Activated CD4-positive, alpha-beta T cell treated with anti-CD3 and anti-CD28 coated beads for 24 hours (primary cell): ENCODE measurements around the gene ANKFY1.

ENCODE experiments used
- DNase-seq, 2 donors: peaks; one replicate each; pipeline ENCODE4 v3.0.0-alpha.2; 2020; ENCODE audit warnings: low read depth in 2 of 2

ANKFY1 gene, protein sequence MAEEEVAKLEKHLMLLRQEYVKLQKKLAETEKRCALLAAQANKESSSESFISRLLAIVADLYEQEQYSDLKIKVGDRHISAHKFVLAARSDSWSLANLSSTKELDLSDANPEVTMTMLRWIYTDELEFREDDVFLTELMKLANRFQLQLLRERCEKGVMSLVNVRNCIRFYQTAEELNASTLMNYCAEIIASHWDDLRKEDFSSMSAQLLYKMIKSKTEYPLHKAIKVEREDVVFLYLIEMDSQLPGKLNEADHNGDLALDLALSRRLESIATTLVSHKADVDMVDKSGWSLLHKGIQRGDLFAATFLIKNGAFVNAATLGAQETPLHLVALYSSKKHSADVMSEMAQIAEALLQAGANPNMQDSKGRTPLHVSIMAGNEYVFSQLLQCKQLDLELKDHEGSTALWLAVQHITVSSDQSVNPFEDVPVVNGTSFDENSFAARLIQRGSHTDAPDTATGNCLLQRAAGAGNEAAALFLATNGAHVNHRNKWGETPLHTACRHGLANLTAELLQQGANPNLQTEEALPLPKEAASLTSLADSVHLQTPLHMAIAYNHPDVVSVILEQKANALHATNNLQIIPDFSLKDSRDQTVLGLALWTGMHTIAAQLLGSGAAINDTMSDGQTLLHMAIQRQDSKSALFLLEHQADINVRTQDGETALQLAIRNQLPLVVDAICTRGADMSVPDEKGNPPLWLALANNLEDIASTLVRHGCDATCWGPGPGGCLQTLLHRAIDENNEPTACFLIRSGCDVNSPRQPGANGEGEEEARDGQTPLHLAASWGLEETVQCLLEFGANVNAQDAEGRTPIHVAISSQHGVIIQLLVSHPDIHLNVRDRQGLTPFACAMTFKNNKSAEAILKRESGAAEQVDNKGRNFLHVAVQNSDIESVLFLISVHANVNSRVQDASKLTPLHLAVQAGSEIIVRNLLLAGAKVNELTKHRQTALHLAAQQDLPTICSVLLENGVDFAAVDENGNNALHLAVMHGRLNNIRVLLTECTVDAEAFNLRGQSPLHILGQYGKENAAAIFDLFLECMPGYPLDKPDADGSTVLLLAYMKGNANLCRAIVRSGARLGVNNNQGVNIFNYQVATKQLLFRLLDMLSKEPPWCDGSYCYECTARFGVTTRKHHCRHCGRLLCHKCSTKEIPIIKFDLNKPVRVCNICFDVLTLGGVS

DNA sequence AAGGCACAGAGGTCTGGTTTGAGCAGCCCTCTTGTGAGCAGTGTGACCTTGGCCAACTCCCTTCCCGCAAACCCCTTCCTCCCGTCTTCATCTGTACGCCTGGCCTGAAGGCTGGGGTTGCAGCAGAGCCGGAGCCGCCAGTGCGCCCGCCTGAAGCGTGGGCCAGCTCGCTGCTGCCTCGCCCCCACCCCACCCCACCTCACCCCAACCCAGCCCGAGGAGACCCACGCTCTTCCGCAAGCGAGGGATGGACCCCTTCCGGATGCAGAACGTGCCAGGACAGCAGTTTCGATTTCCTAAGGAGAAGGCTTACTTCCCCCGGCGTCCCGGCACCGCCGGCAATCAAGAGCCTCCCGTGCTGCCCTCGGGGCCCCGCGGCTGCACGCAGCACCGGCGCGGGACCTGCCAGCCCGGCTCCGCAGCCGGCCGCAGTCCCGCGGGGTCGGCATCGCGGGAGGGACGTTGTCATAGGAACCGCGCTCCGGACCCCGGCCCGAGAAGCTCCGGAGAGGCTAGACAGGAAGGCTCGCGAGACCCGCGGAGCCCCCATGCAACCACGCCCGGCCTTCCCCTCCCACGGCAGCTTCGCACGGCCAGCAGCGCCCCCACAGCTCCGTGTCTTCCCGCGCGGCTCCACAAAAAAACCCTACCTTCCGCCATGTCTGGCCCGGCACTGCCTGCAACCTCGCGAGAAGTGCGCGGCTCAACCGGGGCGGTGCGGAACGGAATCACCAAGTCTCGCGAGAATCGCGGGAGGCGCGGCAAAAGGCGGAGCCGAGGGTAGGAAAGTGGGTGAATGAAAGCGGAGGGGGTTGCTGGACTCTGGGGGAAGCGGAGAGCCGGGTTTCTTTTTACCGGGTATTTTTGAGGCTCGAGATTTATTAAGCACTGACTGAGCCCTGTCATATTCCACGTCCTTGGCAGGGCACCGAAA is at the start of gene ANKFY1:
ANKFY1 (minus strand) TSS at position 698 of the 934 bp plus-strand sequence; CDS start at position 660, 38 bp downstream.
- peak; percentile 96 to 97 for DNase-seq

DNA sequence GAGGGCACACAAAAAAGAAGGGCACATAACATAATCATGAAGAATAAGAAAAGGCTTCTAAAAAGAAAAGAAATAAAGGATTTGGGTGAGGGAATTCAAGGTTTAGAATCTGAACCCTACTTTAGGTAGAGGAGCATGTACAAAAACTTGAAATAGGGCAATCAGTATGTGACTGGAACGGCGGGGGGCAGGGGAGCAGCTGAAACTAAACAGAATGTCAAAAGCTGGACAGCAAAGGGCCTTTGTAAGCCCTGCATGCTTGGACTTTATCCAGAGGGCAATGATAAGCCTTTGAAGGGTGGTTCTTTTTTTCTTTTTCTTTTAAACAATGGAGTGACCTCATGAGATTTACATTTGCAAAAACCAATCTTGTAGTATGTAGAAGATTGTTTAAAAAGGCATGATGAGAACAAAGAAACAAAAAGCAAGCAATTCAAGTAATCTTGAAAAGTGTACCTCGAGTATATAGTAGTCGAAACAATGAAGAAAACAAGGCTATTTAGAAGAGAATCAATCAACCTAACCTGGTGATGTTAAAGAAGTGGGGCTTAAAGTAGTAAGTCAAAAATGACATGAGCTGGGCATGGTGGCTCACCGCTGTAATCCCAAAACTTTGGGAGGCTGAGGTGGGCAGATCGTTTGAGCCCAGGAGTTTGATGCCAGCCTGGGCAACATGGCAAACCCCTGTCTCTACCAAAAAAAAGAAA is 46.7 kb upstream of the ANKFY1 start:
- no peak for DNase-seq

DNA sequence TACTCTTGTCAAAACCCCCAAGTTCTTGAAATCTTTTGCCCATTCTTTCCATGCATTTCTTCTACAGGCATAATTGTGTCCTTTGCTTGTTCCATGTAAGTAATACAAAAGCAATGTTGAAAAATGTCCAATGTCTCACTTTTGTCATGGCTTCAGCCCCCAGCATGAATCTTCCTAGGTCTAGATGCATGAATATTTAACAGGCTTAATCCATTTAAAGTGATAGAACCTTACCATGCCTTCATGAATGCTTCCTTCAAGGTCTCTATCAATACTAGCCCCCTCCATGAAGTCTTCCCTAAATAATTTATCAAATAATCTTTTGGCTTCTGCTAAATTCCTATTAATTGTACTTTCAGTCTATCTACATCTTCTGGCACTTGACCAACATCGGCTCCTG is 46.1 kb upstream of the ANKFY1 start:
- no peak for DNase-seq

DNA sequence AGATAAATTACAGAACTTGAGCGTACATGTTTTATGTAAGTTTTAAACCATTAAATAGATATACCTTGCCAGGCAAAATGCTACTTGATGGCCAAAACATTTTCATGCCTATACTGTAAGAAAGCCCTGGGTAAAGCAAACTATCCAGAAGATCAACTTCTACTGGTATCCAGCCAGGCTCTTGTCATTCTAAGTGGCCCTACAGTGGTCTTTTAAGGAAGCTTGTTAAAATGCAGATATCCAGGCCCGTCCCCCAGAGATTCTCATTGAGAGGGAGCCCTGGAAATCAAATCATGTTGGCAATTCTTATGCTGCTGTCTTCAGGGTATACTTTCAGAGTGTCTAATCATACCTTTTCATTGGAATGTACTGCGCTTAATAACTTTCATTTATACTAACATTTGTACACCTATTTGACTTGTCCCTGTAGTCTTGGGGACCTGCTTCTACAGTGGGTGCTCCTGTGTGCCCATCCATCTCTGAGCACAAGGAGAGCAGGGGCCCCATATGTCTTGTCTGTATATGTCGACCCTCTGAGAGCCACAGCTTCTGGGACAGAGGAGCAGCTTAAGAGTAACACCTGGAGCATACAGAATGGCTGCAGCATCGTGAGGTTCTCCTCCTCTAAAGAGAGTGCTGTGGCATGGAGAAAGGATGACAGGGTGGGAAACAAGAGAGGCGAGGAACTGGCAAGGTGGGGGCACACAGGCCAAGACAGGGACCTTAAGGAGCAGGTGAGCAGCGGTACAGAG is 43.6 kb upstream of the ANKFY1 start:
- DNase-seq: no peak

DNA sequence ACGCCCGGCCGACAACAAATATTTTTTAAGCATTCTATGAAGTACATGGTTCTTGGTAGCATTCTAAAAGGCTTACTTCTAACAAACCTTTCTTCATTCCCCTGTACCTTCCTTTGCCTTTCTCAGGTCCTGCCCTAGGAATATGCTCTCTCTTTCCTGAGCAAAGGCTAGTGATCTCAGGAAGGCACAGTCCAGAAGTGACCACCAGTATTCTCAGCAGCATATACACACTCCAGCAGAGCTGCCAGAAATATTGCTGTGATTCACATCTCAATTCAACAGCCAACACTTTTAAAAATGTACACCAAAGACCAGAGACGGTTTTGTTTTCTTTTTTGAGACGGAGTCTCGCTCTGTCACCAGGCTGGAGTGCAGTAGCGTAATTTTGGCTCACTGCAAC is 41.4 kb upstream of the ANKFY1 start:
- no peak for DNase-seq

DNA sequence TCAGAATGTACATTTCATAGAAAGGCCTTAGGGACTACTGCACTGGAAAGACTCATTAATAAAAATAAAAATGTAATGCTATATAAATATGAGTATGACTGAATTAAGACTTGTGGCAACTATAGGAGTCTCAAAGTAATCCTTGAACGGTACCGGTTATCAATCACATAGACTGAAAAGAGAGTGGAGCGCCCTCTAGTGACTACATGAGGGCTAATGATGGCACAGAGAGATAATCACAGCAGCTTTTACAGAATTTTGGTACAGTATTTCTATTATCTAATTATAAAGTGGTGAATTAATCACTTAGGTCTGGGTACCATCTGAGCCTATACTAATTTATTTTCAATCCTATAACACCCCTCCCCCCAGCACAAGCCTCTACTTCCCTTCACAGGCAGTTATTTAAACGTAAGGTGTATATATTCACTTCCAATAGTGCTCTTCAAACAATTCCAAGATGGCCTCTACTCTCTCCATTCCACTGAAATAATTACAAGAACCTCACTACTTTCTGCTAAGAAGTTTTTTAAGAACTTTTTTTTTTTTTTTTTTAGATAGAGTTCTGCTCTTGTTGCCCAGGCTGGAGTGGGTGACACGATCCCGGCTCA is 40.7 kb upstream of the ANKFY1 start:
- DNase-seq: peak; percentile 19 to 54

DNA sequence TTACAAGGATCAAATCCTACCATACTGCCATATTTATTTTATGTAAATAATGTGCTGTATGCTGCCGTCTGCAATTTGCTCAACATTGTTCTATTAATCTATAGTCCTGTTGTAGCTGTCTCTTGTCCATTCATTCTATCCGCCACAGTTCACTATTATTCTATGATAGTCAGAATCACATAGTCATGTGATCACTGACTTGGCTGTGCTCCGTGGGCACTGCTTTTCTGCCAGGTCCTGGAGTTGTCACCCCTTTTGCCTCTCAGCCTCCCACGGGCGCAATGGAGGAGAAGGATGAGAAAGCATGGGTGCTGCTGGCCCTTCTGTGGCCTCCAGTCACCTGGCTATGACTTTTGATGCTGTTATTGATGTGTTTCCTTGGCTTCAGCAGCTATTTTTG is 37.3 kb upstream of the ANKFY1 start:
- DNase-seq: no peak

DNA sequence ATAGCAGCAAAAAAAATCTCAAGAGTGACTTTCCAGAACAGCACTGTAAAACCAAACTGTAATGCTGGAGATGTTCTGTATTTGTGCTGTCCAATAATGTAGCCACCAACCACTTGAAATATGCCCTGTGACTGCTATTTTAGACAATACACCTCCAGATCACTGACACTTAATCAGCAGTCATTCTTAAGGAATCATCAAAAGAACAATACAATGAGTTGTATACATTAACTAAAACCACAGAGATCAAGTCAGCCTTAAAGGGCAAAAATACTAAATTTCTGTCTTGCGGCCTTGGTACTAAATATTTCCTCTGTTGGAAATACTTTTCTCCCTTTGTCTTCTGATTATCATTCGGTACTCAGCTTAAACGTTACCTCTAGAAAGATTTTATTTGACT is 33.6 kb upstream of the ANKFY1 start:
- no peak for DNase-seq

DNA sequence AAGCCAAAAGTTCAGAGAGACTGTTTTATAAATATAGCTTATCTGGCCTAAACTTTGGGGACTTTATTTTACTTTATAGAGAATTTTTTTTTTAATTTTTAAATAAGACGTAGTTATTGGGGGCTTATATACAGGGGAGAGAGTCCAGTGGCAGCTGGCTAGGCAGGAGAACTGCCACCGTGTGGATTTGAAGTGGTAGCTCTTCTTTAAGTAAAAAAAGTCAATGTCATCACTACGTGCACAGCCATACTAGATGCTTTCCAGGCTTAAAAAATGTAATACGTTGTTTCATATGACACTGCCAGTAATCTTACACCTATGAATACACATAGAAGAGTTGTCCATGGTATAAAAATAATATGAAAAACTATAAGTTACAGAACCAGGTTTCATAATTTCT is 31.9 kb upstream of the ANKFY1 start:
- DNase-seq: no peak

DNA sequence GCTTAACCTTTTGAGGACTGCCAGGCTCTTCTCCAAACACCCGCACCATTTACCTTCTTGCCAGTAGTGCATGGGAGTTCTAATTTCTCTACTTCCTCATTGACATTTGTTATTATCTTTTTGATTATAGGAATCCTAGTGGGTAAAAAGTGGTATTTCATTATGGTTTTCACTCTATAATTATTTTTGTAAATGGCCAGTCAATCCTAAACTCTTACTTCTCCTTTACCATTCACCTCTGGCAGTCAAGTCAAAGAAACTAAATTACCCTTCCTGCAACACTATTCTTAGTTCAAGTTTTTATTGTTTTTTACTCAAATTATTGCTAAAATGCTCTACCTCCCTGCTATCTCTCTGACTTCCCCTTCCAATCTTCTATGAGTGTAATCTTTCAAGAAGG is 29.8 kb upstream of the ANKFY1 start:
- no peak for DNase-seq

DNA sequence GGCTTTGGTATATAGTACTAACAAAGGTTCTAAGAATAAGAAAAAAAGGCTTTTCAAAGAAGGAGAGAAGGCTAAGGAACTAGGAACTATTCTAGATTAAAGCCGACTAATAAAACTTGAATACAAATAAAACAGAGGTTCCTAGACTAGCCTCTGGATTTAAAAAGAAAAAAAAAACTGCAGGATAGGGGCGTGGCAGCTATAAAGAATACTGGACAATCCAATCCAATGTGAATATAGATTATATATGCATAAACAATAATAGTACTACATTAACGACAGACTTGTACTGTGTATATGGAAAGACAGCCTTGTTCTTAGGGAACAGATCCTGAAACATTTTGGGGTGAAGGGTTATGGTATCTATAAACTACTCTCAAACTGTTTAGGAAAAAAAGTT is 23.9 kb upstream of the ANKFY1 start:
- no peak for DNase-seq

DNA sequence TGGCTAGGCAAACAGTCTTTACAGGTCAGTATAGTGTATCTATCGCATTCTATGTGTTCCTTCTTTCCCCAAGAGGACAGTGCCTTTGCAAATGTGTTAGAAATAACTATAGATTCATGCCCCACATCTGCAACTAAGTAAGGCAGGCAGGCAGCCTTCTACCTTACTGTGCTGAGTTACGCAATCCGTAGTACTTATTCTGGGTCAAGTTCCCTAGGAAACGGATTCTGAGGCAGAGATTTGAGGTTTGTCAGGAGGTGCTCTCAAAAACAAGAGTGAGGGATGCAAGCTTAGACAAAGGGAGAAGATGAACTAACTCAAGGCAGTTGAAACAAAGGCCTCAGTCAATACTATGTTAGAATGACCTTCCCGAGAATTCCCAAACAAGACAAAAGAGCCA is 12.7 kb upstream of the ANKFY1 start:
- no peak for DNase-seq

DNA sequence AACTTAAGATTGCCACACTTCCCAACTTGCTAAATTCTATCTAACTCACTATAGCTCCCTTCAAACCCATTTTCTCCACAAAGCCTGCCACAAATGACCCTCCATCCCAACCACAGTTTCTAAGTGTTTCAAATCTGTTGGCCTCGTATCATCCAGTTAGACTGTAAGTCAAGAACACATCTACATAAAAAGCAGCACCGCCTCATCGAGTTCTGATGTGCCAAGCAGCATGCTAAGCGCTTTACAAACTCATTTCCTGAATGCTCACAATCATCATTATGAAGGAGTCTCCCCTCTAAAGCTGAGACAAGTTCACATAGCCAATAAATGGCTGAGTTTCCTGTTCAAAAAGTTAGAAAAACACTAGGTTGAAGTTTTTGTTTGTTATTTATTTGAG is 9.2 kb upstream of the ANKFY1 start:
- no peak for DNase-seq

DNA sequence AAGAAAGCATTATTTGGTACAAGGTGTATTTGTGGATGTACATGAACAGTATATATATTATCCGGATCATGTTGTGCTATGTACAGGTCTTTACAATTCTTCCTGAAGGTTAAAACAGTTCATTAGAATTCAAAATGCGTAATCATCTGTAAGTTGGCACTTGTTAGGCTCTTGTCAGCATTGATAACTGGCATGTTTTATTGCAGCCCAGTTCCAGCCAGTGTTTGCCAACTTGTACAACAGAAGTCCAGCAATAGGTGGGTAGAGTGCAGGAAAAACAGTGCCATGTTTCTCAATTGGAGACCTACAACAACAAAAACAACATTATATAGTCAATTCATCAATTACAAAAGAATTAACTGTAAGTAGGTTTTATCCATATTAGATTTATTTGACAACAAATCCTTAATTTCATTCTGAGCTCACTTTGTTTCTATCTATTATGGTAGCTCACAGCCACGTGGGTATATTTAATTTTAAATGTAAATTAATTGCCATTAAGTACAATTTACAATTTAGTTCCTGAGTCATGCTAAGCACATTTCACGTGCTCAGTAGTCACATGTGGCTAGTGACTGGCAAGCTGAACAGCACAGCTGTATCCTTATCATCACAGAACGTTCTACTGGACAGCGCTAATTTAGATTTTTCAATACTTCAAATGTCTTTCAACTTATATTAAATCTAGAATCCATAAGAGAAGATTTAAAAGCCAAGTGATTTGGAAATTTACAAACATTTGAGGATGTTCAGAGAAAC is 8.6 kb upstream of the ANKFY1 start:
- DNase-seq: no peak

DNA sequence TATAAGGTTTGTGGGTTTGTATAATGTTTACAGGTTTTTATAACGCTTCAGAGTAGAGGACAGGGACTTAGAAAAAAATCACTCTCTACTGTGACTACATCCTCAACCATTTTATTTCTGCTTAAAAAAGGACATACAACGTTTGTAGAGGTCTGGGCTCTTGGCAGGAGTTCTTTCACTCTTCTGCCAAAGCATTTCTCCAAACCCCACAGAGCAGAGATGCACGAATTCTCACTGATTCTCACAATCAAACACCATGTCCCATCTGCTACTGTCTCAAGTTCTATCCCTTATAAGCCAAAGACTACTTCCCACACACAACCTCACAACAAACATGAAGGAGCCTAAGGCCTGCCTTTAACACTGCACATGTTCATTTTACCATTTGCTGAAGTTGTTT is 7.0 kb upstream of the ANKFY1 start:
- no peak for DNase-seq

DNA sequence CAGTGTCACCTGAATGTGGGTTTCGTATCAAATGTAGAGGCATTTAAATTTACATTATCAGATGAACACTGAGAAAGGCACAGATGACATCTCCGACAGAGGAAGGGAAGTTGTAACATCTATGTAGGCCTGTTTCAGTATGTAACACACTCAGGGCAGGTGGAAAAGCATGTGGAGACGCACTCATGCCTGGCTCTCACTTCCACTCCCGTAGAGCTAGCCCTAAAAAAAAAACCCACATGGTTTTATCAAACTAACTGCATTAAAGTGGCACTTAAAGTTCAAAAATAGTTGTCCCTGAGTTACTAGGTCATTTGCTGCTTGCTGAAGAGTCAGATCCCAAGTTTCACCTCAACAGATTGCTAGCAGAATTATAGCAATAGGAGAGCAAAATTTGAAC is 6.1 kb upstream of the ANKFY1 start:
- no peak for DNase-seq

DNA sequence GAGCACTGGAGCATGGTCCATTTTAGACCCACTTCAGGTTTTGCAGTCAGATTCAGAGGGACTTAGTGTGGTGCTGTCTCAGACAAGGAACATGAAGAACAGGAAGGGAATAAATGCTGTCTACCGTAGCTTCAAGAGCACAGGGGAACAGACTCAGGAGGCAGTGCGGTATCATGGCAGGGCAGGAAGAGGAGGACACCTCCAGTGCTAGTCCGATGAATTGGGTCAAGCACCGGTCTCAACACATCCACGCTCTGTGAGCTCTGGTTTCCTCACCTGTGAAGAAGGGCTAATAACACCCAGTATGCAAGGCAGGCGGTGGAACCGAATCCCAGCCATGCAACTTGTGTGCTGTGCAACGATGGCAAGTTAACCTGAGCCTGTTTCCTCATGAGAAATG is 3.6 kb upstream of the ANKFY1 start:
- DNase-seq: no peak

DNA sequence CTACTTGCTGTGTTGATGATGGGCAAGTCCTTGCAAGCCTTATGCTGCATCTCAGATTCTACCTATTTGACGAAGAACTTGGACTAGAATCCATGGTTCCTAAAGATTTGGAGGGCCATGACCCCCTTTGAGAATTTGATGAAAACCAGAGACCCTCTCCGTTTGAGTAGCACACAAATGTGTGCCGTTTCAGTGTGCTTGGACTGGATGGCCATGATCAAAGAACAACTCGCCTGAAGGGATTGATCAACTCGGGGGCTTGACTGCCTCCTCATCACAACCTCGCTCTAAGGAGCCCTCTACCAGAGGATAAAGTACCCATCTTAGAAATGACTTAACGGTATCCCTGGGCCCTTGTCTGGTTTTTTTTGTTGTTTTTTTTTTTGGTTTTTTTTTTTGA is 2.8 kb upstream of the ANKFY1 start:
- DNase-seq: no peak

DNA sequence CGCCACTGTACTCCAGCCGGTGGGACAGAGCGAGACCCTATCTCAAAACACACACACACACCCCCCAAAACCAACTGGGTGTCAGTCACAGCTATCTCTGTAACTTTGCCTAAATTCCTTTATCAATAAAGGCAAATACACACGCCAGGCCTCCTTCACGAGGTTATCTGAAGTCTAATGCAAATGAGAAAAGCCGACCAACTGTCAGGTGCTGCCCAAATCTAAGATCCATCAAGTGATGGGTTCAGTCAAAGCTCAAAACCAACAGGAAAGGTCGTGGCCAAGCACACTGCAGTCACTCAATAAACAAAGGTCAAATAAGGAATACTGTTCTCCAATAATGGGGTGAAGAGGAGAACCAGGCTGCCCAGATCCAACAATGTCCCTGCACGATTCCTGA is 1.1 kb downstream of the ANKFY1 start:
- DNase-seq: no peak
